Ramos (cell line): Measurements from ENCODE around the gene LMF2.
"Not testable (repeated sequence)": the region's sequence is repeated elsewhere in the genome, so short reads cannot be mapped to it uniquely, and the experiment has no call there.

Experiments
- in situ Hi-C: fragments of 300-500 bp; cut with MboI; formaldehyde crosslinking; loops from one replicate; pipeline ENCODE4 v1.14.3; 2022; ENCODE audit warnings: low sequenced_read_pairs; ENCODE audit not compliant: unreplicated experiment

Gene LMF2

DNA sequence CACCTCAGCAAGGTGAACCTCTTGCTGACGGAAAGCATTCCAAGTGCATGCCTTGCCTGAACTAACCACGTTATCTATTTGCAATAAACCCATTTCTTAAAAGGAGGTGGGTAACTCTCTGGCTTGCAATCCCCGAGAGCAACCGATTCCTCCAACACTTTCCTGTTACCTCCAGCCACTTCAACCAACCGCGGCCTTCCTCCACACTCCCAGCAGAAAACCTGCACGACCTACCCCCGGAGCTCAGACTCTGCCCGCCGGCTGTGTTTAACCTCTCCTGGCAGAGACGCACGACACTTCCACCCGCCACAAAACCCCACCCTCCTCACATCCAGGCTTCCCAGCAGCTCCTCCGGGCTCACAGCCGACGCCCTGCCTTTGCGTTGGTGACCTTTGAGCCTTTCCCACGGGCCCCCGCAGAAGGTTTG is 17.2 kb upstream of the LMF2 start:
- in situ Hi-C loops, result no loop called here

DNA sequence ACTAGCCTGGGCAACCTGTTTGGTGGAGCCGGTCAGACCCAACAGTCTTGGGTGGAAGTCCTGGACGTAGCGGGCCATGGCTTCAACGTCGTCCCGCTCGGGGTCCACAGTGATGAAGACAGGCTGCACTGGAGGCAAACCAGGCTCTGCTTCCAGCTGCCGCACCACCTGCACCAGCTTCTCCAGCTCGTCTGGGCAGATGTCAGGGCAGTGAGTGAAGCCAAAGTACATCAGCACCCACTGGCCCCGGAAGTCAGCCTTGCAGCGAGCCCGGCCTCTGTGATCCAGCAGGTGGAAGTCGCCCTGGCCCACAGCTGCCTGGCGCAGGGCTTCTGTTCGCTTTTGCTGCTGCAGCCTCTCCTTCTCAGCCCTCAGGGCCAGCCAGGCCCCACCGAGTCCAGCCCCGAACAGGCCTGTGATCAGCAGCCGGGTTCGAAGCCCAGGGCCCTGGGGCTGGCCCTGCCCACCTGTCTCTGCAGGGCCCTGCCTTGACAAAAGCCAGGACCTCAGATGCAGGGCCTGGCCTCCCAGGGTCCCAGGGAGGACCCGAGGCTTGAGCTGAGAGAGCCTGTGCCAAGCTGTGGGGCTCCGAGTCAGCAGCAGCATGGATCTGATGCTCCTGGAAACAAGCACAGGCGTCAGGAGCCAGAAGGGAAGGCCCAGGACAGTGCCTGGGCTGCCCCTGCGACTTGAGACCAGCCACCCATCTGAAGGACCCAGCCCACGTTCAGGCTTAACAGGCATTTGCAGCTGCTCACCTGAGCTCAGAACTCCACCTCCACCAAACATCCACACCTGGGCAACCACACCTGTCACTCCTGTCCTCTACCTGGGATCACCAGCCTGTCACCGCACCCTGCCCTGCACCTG is 16.5 kb upstream of the LMF2 start:
- in situ Hi-C loops, result no loop called here

DNA sequence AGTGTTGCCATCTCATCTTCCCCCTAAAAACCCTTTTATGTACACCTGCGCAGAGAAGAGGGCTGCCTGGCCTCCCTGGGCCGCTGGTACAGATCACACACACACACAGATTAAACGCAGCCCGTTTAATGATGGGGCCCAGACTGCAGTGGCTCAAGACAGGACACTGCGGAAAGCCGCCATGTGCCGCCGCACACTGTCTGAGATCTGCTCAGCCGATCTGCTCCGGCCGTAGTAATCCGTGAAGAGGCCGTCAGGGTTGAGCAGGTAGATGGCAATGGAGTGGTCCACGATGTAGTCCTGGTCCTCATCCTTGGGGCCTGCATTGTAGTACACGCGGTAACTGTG is 15.9 kb upstream of the LMF2 start:
- in situ Hi-C loops, result no loop called here

DNA sequence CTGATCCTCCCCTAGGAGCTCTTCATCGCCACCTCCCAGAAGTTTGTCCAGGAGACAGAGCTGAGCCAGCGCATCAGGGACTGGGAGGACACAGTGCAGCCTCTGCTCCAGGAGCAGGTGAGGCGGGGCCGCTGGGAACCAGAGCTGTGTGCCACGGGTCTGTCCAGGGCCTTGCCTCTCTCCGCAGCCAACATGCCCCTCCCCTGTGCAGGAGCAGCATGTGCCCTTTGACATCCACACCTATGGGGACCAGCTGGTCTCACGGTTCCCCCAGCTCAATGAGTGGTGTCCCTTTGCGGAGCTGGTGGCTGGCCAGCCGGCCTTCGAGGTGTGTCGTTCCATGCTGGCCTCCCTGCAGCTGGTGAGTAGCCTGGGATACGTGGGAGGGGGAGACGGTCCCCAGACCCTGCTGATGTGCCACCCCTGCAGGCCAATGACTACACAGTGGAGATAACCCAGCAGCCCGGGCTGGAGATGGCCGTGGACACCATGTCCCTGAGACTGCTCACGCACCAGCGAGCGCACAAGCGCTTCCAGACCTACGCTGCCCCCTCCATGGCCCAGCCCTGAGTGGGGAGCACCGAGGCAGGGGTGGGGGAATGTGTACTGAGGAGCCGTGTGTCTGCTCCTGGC is 15.4 kb upstream of the LMF2 start:
- in situ Hi-C loops, result no loop called here

DNA sequence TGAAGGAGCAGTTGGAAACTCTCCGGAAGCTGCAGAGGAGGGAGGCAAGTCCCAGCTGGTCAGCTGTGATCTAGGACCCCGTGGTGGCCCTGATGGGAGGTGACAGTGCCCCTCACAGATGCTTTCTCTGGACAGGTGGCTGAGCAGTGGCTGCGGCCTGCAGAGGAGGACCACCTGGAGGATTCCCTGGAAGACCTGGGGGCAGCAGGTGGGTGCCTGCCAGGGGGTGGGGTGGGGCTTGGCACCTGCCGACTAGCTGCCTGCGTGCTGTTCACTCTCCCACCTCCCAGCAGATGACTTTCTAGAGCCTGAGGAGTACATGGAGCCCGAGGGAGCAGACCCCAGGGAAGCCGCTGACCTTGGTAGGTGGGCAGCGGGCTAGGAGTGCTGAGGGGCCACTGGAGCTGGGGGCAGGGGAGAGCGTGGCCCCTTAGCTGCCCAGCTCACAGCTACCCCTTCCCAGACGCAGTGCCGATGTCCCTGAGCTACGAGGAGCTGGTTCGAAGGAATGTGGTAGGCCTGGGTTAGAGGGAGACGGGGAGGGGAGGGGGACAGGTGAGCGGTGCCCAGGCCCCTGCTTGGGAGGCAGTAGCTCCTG is 14.8 kb upstream of the LMF2 start:
- in situ Hi-C loops, result no loop called here

DNA sequence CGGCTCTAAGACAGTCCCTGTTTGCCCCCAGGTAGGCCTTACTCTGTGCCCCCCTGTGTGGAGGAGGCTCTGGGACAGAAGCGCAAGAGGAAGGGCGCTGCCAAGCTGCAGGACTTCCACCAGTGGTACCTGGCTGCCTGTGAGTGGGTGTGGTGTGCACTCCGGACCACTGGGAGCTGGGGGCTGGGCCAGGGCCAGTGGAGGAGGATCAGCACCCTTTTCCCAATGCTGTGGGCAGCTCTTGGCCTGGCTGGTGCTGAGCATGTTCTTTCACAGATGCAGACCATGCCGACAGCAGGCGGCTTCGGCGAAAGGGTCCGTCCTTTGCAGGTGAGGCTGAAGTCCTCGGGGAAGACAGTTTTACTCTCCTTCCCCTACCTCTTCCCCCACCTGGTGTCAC is 14.2 kb upstream of the LMF2 start:
- in situ Hi-C loops, result no loop called here

DNA sequence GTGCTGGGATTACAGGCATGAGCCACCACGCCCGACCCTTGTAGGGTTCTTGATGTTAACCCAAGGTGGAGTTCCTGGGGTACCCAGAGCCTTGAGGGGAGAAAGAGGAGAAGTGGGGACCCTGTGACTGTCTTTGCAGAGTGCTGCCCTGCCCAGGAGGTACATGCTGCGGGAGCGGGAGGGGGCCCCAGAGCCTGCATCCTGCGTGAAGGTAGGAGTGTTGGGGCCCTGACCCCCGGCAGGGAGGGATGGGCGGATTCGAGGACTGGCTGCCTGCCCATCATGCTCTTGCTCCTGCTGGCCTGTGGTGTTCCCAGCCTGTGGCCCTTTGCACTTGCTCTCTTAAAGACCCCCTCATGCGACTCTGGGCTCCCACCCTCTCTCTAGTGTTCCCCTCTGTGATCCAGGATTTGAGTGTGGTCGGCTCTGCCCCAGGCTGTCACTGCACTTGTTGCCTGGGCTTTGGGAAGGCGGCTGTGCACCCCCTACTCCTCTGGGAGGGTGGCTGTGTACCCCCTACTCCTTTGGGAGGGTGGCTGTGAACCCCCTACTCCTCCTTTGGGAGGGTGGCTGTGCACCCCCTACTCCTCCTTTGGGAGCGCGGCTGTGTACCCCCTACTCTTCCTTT is 13.4 kb upstream of the LMF2 start:
- in situ Hi-C loops, result no loop called here

DNA sequence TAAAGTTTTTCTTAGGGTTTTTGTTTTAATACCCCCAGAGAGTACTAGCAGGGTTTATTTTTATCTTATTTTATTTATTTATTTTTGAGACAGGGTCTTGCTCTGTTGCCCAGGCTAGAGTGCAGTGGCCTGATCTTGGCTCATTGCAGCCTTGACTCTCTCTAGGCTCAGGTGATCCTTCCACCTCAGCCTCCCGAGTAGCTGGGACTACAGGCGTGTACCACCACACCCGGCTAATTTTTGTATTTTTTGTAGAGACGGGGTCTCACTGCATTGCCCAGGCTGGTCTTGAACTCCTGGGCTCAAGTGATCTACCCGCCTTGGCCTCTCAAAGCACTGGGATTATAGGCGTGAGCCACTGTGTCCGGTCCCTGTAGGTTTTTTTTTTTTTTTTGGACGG is 12.7 kb upstream of the LMF2 start:
- in situ Hi-C loops, result not testable (repeated sequence)

DNA sequence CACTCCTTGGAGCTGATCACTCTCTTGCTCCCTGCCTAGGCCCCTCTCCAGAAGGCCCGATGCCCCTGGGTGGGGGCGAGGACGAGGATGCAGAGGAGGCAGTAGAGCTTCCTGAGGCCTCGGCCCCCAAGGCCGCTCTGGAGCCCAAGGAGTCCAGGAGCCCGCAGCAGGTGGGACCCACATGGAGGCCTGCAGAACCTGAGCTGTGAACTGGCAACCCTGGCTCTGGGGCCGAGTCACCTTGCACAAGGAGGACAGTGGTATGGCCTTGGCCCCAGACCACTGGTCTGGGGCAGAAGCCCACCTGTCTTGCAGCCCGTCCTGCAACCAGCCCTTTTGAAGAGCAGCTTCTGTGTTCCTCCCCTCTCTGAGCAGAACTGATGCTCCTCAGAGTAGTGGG is 11.6 kb upstream of the LMF2 start:
- in situ Hi-C loops, result no loop called here

DNA sequence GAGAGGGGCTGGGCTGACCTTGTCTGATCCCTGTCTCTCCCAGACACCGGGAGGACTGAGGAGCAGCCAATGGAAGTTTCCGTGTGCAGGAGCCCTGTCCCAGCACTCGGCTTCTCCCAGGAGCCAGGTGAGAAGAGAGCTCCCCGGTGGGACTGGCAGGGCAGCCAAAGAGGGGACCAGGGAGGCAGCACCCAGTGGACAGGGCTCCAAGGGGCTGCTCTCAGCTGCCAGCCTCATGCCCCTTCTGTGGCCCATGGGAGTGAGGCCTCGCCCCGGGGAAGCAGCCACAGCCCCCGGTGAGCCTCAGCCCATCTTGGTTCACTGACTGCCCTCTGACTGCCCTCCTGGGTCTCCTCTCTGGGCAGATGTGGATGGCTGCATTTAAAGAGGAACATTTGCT is 11.1 kb upstream of the LMF2 start:
- in situ Hi-C loops, result no loop called here

DNA sequence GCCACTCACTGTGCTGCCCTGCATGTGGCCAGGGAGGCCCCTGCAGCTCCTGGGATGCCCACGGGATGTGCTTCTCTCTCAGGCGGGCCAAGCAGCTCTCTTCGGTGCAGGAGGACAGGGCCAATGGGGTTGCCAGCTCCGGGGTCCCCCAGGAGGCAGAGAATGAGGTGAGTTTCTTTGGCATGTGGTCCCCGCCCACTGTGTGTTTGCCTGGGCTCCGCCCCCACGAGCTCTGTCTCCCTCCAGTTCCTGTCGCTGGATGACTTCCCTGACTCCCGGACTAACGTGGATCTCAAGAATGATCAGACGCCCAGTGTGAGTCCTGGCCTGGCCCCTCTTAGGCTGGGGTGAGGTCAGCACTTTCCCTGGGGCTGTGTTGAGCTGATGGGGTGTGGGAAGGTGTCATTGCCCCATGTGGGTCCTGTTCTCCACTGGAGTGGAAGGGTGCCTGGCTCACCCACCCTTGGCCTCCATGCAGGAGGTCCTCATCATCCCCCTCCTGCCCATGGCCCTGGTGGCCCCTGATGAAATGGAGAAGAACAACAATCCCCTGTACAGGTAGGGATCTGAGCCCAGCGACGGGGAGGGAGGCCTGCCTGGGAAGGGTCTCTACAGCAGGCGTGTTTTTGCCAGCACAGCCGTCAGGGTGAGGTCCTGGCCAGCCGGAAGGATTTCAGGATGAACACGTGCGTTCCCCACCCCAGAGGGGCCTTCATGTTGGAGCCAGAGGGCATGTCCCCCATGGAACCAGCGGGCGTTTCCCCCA is 10.2 kb upstream of the LMF2 start:
- in situ Hi-C loops, result no loop called here

DNA sequence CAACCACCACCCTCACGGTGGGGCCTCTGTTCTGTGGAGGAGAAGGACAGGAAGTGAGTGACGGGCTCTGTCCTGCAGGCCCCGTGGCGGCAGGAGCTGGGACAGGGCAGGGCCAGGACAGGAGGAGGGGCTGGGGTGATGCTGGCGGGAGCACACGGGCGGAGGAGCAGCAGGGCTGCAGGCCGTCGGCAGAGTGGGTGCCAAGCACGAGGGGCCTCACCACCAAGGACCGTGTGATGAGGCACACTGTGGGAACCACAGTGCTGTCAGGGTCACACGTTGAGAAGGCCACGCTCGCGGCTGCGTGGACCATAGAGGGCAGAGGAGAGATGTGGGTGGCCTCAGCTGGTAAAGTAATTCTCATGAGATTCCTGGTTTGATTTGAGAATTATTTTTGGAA is 9.4 kb upstream of the LMF2 start:
- in situ Hi-C loops, result no loop called here

DNA sequence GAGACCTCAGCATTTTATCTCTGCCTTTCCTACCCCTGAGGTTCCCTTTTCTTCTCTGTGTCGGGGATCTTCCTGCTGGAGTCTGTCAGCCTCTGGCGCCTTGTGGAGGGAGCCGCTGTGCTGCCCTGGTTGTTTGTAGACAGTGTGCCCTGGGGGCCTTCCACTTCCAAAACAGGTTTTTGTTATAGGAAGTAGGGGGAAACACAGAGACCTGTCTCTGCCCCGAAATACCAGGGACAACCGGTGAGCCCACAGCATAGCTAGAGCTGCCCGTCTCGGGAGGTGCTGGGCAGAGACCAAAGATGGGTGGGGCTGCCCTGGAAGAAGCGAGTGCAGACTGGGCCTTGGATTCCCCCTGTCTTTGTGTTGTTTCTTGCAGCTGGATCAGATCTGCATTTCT is 8.6 kb upstream of the LMF2 start:
- in situ Hi-C loops, result no loop called here

DNA sequence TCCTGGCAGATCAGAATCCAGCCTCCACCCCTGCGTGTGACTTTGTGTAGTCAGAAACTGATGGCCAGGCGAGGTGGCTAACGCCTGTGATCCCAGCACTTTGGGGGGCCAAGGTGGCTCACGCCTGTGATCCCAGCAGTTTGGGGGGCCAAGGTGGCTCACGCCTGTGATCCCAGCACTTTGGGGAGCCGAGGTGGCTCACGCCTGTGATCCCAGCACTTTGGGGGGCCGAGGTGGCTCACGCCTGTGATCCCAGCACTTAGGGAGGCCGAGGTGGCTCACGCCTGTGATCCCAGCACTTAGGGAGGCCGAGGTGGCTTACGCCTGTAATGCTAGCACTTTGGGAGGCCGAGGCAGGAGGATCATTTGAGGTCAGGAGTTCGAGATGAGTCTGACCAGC is 5.7 kb upstream of the LMF2 start:
- in situ Hi-C loops, result no loop called here

DNA sequence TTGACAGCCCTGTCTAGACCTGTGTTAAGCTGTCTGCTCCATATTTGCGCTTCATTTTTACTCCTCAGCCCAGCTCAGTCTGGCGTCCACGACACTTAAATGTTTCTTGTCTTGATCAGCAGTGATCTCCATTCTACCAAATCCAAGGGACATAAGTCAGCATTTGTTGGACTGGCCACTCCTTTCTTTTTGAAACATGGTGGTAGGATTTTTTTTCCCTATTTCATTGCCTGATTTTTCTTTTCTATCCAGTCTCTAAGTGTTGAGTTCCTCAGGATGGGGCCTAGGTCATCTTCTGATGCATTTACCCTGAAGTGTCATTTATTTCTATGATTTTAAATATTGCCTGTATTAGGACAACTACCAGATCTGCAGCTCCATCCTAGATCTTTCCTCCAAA is 1.4 kb upstream of the LMF2 start:
- in situ Hi-C loops, result no loop called here

DNA sequence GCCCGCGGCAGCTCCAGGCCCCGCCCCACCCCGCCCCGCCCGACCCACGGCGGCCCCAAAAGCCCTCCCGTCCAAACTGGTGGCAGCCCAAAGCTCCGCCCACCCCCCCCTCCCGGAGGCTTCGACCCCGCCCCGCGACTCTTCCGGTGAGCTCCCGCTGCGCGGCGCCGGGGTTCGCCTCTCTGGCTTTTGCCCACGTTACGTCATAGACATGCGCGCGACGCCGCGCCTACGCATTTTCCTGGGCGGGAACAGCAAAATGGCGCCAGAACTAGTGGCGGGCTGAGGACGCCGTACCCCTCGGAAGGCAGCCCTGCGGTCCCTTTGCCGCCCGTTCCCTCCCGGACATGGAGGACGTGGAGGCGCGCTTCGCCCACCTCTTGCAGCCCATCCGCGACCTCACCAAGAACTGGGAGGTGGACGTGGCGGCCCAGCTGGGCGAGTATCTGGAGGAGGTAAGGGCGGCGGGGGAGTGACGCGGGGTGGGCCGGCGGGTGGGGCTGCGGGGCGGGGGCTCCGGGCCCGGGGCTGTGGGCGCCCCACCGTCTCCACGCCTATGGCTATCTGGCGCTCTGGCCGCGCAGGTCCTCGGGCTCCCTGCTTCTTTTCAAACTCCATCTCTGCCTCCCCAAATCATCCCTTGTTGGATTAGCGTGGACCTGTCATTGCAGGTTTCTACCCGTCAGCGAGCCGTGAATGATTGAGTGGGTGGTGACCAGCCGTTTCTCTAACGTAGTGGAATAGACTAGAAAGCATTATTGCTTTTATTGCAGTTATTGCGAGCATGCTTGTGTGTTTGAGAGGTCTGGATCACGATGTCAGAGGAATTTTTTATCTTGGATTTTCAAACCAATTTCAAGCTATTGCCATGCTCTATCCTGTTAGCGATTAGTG is 736 bp upstream of the LMF2 start, which contains the start of gene NCAPH2:
TSS of gene NCAPH2 (plus strand) at position 234 of the 894 bp plus-strand sequence. CDS start at position 348, 114 bp downstream.
- in situ Hi-C loops, result no loop called here

DNA sequence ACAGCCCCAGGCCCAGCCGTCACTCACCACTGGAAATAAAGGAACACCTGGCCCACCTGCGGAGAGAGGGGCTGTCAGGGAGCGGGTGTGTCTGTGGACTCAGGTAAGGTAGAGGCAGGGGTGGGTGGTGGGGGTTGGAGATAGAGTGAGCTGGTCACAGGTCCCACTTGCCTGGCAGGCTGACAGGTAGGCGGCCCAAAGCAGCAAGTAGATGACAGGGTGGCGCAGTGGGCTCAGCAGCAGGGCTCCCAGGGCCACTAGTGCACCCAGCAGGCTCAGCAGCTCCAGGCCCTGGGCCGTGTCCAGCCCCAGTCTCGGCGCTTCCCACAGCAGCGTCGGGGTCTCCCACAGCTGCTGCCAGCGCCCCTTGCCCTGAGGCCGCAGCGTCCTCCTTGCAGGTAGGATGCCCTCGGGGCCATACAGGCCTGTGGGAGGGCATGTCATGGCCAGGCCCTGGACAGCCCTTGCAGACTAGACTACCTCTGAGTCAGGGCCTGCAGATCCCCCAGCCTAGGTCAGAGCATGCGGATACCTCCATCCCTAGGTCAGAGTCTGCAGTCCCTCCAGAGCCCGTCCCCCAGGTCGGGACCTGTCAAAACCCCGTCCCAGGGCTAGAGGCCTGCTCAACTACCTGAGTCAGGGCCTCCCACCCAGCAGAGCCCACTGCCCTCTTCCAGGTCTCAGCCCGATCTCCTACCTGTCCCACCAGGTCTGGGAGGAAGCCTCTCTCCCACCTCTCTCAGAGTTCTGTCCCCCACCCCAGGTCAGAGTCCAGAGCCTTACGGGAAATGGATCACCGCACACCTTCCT is 686 bp downstream of the LMF2 start:
- in situ Hi-C loops, result no loop called here

DNA sequence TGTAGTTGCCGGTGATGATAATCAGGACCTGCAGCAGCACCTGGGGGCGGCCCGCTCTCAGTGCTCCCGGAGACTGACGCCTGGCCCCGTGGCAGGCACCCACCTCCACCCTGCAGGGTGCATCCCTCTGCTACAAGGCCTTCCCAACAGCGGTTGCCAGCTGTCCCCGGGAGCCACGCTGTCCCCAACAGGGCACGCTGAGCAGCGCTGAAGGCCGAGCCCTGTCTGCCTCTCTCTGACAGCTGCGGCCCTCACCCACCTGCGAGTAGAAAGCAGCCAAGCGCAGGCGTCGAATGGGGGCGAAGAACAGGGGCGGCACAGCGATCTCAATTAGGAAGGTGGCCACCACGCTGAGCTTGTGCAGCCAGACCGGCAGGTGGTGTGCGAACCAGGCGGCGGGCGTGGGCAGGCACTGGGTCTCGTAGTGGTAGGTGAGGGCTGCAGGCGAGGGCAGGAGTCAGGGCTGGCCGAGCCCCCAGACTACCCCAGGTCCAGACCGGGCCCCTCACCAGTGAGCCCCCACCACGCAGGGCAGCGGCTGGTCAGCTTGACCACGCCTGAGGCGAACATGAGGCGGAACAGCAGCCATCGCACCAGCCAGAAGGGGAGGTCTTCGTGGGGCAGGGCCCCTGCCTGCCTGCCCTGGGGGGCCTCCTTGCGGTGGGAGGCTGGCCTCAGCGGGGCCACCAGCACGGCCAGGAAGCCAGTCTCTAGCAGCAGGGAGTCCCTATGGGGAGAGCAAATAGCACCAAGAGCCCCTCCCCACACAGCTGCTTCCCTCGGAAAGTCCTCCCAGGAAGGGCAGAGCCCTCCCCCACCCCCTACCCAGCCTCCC is 1.5 kb downstream of the LMF2 start:
- in situ Hi-C loops, result no loop called here
